GM18870 (cell line): Measurements from ENCODE around the gene ERVW-1.

Experiments used
- ATAC-seq: cut with Tn5 transposase; IDR thresholded peaks from one replicate; pipeline ENCODE4 v1.9.1; 2021; ENCODE audit warnings: moderate library complexity; ENCODE audit not compliant: unreplicated experiment

Gene ERVW-1

GRCh38 chr7:92432299-92432946 is 45.3 kb downstream of the ERVW-1 start:
- no peak for ATAC-seq

GRCh38 chr7:92427193-92427592 is 50.6 kb downstream of the ERVW-1 start:
- ATAC-seq = no peak

GRCh38 chr7:92425311-92425947 is 52.3 kb downstream of the ERVW-1 start:
- no peak for ATAC-seq

GRCh38 chr7:92423710-92424131 is 54.0 kb downstream of the ERVW-1 start:
- ATAC-seq = no peak

- no peak for ATAC-seq
These were observed 54.8 kb downstream of the ERVW-1 start for GRCh38 chr7:92422926-92423325.

GRCh38 chr7:92421676-92422435 is 55.9 kb downstream of the ERVW-1 start:
- no peak for ATAC-seq
